ENCODE data around the gene LDLRAD3. TPM values are rescaled to one million over a fixed set of nuclear protein-coding genes. Genes with fewer than 3 reads are reported as not detected.

The LDLRAD3 gene
- total RNA-seq, 1 experiment from 2014 or later: not detected

GRCh38 chr11:36229091-36229705, 285.3 kb downstream of the LDLRAD3 start:
- no peaks in the 10 kb centered on the region for H3K9me3 ChIP-seq (ENCODE audit: low read length)
- H3K36me3 ChIP-seq (ENCODE audit: insufficient read depth, low read length): no peaks in the 10 kb centered on the region
- no peak overlapping the region for H3K27ac ChIP-seq (ENCODE audit: low read length)
- no peak overlapping the region for H2AFZ ChIP-seq (ENCODE audit: low read length)
- no peak for DNase-seq
- H4K20me1 ChIP-seq (ENCODE audit: insufficient read depth, low read depth, low read length): no peaks in the 10 kb centered on the region
- no peaks in the 10 kb centered on the region for H3K9me2 ChIP-seq (replicated peaks; ENCODE audit: insufficient read depth, low read length)
- no peaks in the 10 kb centered on the region for H3K4me1 ChIP-seq (ENCODE audit: low read length)
- no peaks in the 10 kb centered on the region for H3K79me2 ChIP-seq (ENCODE audit: low read length)
- H3K9ac ChIP-seq (ENCODE audit: low read length): no peak overlapping the region
- H3K4me2 ChIP-seq (ENCODE audit: low read depth, low read length, poor library complexity, severe bottlenecking): no peak overlapping the region
- no peak overlapping the region for H3K4me3 ChIP-seq (ENCODE audit: low read length)
- H3K27me3 ChIP-seq (ENCODE audit: low read length): no peaks in the 10 kb centered on the region

- H3K4me2 ChIP-seq (ENCODE audit: low read depth, low read length, poor library complexity, severe bottlenecking): no peak overlapping the region
- no peak overlapping the region for H3K27ac ChIP-seq (ENCODE audit: low read length)
- no peaks in the 10 kb centered on the region for H3K36me3 ChIP-seq (ENCODE audit: insufficient read depth, low read length)
- no peak overlapping the region for H3K4me3 ChIP-seq (ENCODE audit: low read length)
- DNase-seq: no peak
- H3K9me2 ChIP-seq (replicated peaks; ENCODE audit: insufficient read depth, low read length): no peaks in the 10 kb centered on the region
- H3K79me2 ChIP-seq (ENCODE audit: low read length): no peaks in the 10 kb centered on the region
- no peak overlapping the region for H3K9ac ChIP-seq (ENCODE audit: low read length)
- no peaks in the 10 kb centered on the region for H4K20me1 ChIP-seq (ENCODE audit: insufficient read depth, low read depth, low read length)
- no peaks in the 10 kb centered on the region for H3K9me3 ChIP-seq (ENCODE audit: low read length)
- no peaks in the 10 kb centered on the region for H3K27me3 ChIP-seq (ENCODE audit: low read length)
- no peak overlapping the region for H2AFZ ChIP-seq (ENCODE audit: low read length)
- no peaks in the 10 kb centered on the region for H3K4me1 ChIP-seq (ENCODE audit: low read length)
Measured at GRCh38 chr11:36230779-36231699, 287.2 kb downstream of the LDLRAD3 start.

DNA sequence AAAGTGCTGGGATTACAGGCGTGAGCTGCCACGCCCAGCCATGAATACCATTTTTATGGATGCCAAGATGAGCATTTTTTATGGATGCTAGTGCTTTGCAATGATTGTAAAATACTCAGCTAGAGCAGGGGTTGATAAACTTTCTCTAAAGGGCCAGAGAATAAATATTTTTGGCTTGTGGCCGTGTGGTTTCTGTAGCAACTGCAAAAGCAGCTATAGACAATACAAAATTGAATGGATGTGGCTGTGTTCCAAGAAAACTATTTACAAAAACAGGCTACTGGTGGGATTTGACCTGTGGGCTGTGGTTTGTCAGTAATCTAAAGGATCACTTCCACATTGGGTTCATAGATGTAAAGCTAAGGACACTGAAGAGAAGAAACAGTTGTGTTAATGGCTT, 289.3 kb downstream of the LDLRAD3 start:
- Histone ChIP-seq H3K9ac (ENCODE audit: low read length) (no peak overlapping the region), H3K27me3 (ENCODE audit: low read length) (no peaks in the 10 kb centered on the region), H3K4me1 (ENCODE audit: low read length) (no peaks in the 10 kb centered on the region), H3K9me2 (replicated peaks; ENCODE audit: insufficient read depth, low read length) (no peaks in the 10 kb centered on the region), H4K20me1 (ENCODE audit: insufficient read depth, low read depth, low read length) (no peaks in the 10 kb centered on the region), H3K36me3 (ENCODE audit: insufficient read depth, low read length) (no peaks in the 10 kb centered on the region), H3K9me3 (ENCODE audit: low read length) (no peaks in the 10 kb centered on the region), H2AFZ (ENCODE audit: low read length) (no peak overlapping the region), H3K4me2 (ENCODE audit: low read depth, low read length, poor library complexity, severe bottlenecking) (no peak overlapping the region), H3K27ac (ENCODE audit: low read length) (no peak overlapping the region), H3K79me2 (ENCODE audit: low read length) (no peaks in the 10 kb centered on the region), H3K4me3 (ENCODE audit: low read length) (no peak overlapping the region)
- no peak for DNase-seq

GRCh38 chr11:36234825-36235224, 291.0 kb downstream of the LDLRAD3 start:
- H3K4me3 ChIP-seq (ENCODE audit: low read length): no peak overlapping the region
- H3K27ac ChIP-seq (ENCODE audit: low read length): no peak overlapping the region
- no peak overlapping the region for H3K4me2 ChIP-seq (ENCODE audit: low read depth, low read length, poor library complexity, severe bottlenecking)
- no peaks in the 10 kb centered on the region for H3K9me2 ChIP-seq (replicated peaks; ENCODE audit: insufficient read depth, low read length)
- H3K9me3 ChIP-seq (ENCODE audit: low read length): no peaks in the 10 kb centered on the region
- H4K20me1 ChIP-seq (ENCODE audit: insufficient read depth, low read depth, low read length): no peaks in the 10 kb centered on the region
- H2AFZ ChIP-seq (ENCODE audit: low read length): no peak overlapping the region
- no peaks in the 10 kb centered on the region for H3K27me3 ChIP-seq (ENCODE audit: low read length)
- DNase-seq: no peak
- H3K9ac ChIP-seq (ENCODE audit: low read length): no peak overlapping the region
- H3K4me1 ChIP-seq (ENCODE audit: low read length): no peaks in the 10 kb centered on the region
- H3K79me2 ChIP-seq (ENCODE audit: low read length): no peaks in the 10 kb centered on the region
- no peaks in the 10 kb centered on the region for H3K36me3 ChIP-seq (ENCODE audit: insufficient read depth, low read length)

DNA sequence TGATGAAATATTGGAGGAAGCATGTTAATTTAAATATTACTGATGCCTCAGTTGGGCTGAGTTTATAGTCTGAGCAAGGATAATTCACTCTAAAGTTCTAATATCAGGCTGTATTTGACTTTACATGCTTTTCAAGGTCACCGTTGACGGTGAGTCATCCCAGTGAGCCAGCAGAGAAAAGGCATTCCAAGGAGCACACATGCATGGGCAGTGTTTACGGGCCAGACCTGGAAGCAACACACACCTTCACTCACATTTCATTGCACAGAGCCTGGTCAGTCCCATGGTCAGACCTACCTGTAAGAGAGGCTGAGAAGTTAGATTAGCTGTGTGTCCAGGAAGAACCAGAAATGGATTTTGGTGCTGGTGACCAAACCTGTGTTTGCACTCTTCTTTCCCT, 291.9 kb downstream of the LDLRAD3 start:
- Histone ChIP-seq H3K9me3 (ENCODE audit: low read length) (no peaks in the 10 kb centered on the region), H3K9ac (ENCODE audit: low read length) (no peak overlapping the region), H3K27me3 (ENCODE audit: low read length) (no peaks in the 10 kb centered on the region), H4K20me1 (ENCODE audit: insufficient read depth, low read depth, low read length) (no peaks in the 10 kb centered on the region), H2AFZ (ENCODE audit: low read length) (no peak overlapping the region), H3K4me2 (ENCODE audit: low read depth, low read length, poor library complexity, severe bottlenecking) (no peak overlapping the region), H3K4me1 (ENCODE audit: low read length) (no peaks in the 10 kb centered on the region), H3K4me3 (ENCODE audit: low read length) (no peak overlapping the region), H3K36me3 (ENCODE audit: insufficient read depth, low read length) (no peaks in the 10 kb centered on the region), H3K27ac (ENCODE audit: low read length) (no peak overlapping the region), H3K79me2 (ENCODE audit: low read length) (no peaks in the 10 kb centered on the region), H3K9me2 (replicated peaks; ENCODE audit: insufficient read depth, low read length) (no peaks in the 10 kb centered on the region)
- DNase-seq: no peak

DNA sequence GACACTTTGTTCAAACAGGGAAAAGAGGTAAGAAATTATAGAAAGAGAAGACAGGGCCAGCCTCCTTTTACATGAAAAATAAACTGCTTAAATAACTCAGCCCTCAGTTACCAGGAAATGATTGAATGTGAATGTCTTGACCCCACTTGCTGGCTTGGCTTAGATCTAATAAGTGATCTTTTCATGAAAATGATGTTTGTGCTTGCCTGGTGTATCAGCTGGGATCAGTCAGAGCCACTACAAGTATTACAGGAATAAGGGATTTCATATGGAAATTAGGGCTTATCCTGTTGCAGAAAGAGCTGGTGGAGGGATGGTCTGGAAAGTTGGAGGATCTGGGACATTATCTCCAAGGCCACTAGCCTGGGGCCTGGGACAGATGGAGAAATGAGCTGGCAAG, 293.5 kb downstream of the LDLRAD3 start:
- H3K4me2 ChIP-seq (ENCODE audit: low read depth, low read length, poor library complexity, severe bottlenecking): no peak overlapping the region
- no peaks in the 10 kb centered on the region for H3K9me3 ChIP-seq (ENCODE audit: low read length)
- no peaks in the 10 kb centered on the region for H3K36me3 ChIP-seq (ENCODE audit: insufficient read depth, low read length)
- H4K20me1 ChIP-seq (ENCODE audit: insufficient read depth, low read depth, low read length): no peaks in the 10 kb centered on the region
- H2AFZ ChIP-seq (ENCODE audit: low read length): no peak overlapping the region
- H3K9me2 ChIP-seq (replicated peaks; ENCODE audit: insufficient read depth, low read length): no peaks in the 10 kb centered on the region
- H3K4me1 ChIP-seq (ENCODE audit: low read length): peaks cover 8% of the 10 kb centered on the region
- H3K27ac ChIP-seq (ENCODE audit: low read length): no peak overlapping the region
- H3K4me3 ChIP-seq (ENCODE audit: low read length): no peak overlapping the region
- H3K27me3 ChIP-seq (ENCODE audit: low read length): no peaks in the 10 kb centered on the region
- no peak overlapping the region for H3K9ac ChIP-seq (ENCODE audit: low read length)
- H3K79me2 ChIP-seq (ENCODE audit: low read length): no peaks in the 10 kb centered on the region
- no peak for DNase-seq

DNA sequence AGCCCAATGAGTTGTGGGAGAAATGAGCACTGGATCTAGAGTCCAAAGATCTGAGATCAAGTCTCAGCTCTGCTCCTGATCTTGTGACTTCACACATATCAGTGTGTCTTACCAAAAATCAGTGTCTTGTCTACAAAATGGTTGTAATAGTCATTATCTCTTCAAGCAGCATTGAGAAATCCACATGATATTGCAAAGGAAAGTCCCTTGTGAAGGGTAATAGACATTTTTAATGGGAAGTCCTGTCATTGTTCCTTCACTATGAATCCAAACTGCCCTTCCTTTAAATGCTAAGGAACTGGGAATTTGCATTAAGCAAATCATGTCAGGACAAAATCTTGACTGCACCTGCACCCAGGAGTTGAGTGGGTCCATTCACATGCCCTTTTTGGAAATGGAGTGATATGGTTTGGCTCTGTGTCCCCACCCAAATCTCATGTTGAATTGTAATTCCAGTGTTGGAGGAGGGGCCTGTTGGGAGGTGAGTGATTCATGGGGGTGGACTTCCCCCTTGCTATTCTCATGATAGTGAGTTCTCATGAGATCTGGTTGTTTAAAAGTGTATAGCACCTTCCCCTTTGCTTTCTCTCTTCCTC, 294.3 kb downstream of the LDLRAD3 start:
- no peaks in the 10 kb centered on the region for H3K36me3 ChIP-seq (ENCODE audit: insufficient read depth, low read length)

DNA sequence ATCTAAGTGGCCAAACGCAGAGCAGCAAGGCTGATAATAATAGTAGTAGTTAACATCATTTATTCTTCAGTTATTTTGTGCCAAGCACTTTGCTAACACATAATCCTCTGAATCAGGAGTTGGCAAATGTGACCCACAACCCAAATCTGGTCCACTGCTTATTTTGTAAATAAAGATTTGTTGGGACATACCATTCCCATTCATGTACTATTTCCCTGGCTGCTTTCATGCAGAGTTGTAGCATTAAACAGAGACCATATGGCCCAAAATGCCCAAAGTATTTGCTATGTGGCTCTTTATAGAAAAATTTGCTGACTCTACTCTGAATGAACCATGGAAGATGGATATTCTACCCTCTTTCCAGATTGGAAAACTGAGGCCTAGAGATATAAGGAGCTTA, 295.0 kb downstream of the LDLRAD3 start:
- no peak for DNase-seq
- Histone ChIP-seq H3K9me3 (ENCODE audit: low read length) (no peaks in the 10 kb centered on the region), H3K27me3 (ENCODE audit: low read length) (no peaks in the 10 kb centered on the region), H2AFZ (ENCODE audit: low read length) (no peak overlapping the region), H3K79me2 (ENCODE audit: low read length) (no peaks in the 10 kb centered on the region), H3K9me2 (replicated peaks; ENCODE audit: insufficient read depth, low read length) (no peaks in the 10 kb centered on the region), H3K27ac (ENCODE audit: low read length) (no peak overlapping the region), H3K4me1 (ENCODE audit: low read length) (peaks cover 8% of the 10 kb centered on the region), H4K20me1 (ENCODE audit: insufficient read depth, low read depth, low read length) (no peaks in the 10 kb centered on the region), H3K4me3 (ENCODE audit: low read length) (no peak overlapping the region), H3K9ac (ENCODE audit: low read length) (no peak overlapping the region), H3K36me3 (ENCODE audit: insufficient read depth, low read length) (no peaks in the 10 kb centered on the region), H3K4me2 (ENCODE audit: low read depth, low read length, poor library complexity, severe bottlenecking) (no peak overlapping the region)

More for the DNA sequence above, 294.3 kb downstream of the LDLRAD3 start:
- Histone ChIP-seq H2AFZ (ENCODE audit: low read length) (no peak overlapping the region), H3K9me3 (ENCODE audit: low read length) (no peaks in the 10 kb centered on the region), H4K20me1 (ENCODE audit: insufficient read depth, low read depth, low read length) (no peaks in the 10 kb centered on the region), H3K9me2 (replicated peaks; ENCODE audit: insufficient read depth, low read length) (no peaks in the 10 kb centered on the region), H3K79me2 (ENCODE audit: low read length) (no peaks in the 10 kb centered on the region), H3K27ac (ENCODE audit: low read length) (no peak overlapping the region), H3K27me3 (ENCODE audit: low read length) (no peaks in the 10 kb centered on the region), H3K4me1 (ENCODE audit: low read length) (peaks cover 8% of the 10 kb centered on the region), H3K4me2 (ENCODE audit: low read depth, low read length, poor library complexity, severe bottlenecking) (no peak overlapping the region), H3K9ac (ENCODE audit: low read length) (no peak overlapping the region), H3K4me3 (ENCODE audit: low read length) (no peak overlapping the region)
- no peak for DNase-seq

Data from Karpas-422 (cell line).